GM18907 (cell line): ENCODE data around the gene TSNAXIP1.

Experiments used
- ATAC-seq: cut with Tn5 transposase; IDR thresholded peaks from one replicate; pipeline ENCODE4 v1.9.1; 2021; ENCODE audit warnings: mild to moderate bottlenecking, moderate library complexity; ENCODE audit not compliant: unreplicated experiment

TSNAXIP1 gene

GRCh38 chr16:67782567-67783352, 23.9 kb upstream of the TSNAXIP1 start:
- no peak for ATAC-seq

- ATAC-seq, result no peak
These were observed 23.4 kb upstream of the TSNAXIP1 start for GRCh38 chr16:67783353-67783725.

- ATAC-seq, result no peak
These were observed 20.2 kb upstream of the TSNAXIP1 start for GRCh38 chr16:67786491-67786890.

- ATAC-seq, result no peak
These were observed 16.6 kb upstream of the TSNAXIP1 start for GRCh38 chr16:67790071-67790470.

GRCh38 chr16:67796099-67796718, 10.5 kb upstream of the TSNAXIP1 start:
- no peak for ATAC-seq

- ATAC-seq, result no peak
These were observed 6.3 kb upstream of the TSNAXIP1 start for GRCh38 chr16:67800338-67800926.

GRCh38 chr16:67801241-67801640, 5.4 kb upstream of the TSNAXIP1 start:
- ATAC-seq, result no peak

- ATAC-seq, result no peak
These were observed 4.8 kb upstream of the TSNAXIP1 start for GRCh38 chr16:67801883-67802282.

- ATAC-seq, result no peak
These were observed 2.8 kb upstream of the TSNAXIP1 start for GRCh38 chr16:67803894-67804293.

- ATAC-seq, result no peak
These were observed 1.7 kb upstream of the TSNAXIP1 start for GRCh38 chr16:67804853-67805542.

- peak; percentile 6 for ATAC-seq
These were observed 816 bp upstream of the TSNAXIP1 start for GRCh38 chr16:67805718-67806427.

GRCh38 chr16:67807148-67807682, 526 bp downstream of the TSNAXIP1 start:
- ATAC-seq, result no peak

- no peak for ATAC-seq
These were observed 5.2 kb downstream of the TSNAXIP1 start for GRCh38 chr16:67811899-67812298.

GRCh38 chr16:67814567-67814966, 7.9 kb downstream of the TSNAXIP1 start:
- ATAC-seq, result no peak

- no peak for ATAC-seq
These were observed 14.0 kb downstream of the TSNAXIP1 start for GRCh38 chr16:67820608-67821259.

GRCh38 chr16:67822511-67822910, 15.8 kb downstream of the TSNAXIP1 start:
- ATAC-seq, result no peak

GRCh38 chr16:67825119-67825518, 18.4 kb downstream of the TSNAXIP1 start:
- ATAC-seq, result no peak

GRCh38 chr16:67825906-67826305, 19.2 kb downstream of the TSNAXIP1 start:
- ATAC-seq, result no peak

- no peak for ATAC-seq
These were observed 22.0 kb downstream of the TSNAXIP1 start for GRCh38 chr16:67828651-67829050.

GRCh38 chr16:67833030-67833414, 26.3 kb downstream of the TSNAXIP1 start:
- ATAC-seq, result no peak
